H1 (cell line): Measurements from ENCODE around the gene PA2G4. TPM values are rescaled to one million over a fixed set of nuclear protein-coding genes. Genes with fewer than 3 reads are reported as not detected.

Source experiments
- CTCF ChIA-PET: fragments of 300-600 bp; sonication (Branson Sonifier 250); formaldehyde crosslinking; loops from one replicate; lab custom pipeline; 2021; ENCODE audit not compliant: partially characterized antibody; lab: Charles Lee
- POLR2A ChIA-PET: fragments of 300-600 bp; sonication (Branson Sonifier 250); formaldehyde crosslinking; loops from one replicate; lab custom pipeline; 2021; ENCODE audit warnings: inconsistent platforms; ENCODE audit not compliant: partially characterized antibody; lab: Charles Lee
- DNase-seq, 2 experiments: peaks; one replicate each; pipeline versions ENCODE4 v3.0.0 to v3.0.0-alpha.2; 2010 to 2022; ENCODE audit warnings: low spot score in 2 of 2, low read depth in 1 of 2, mixed read lengths in 1 of 2
- FAIRE-seq: peaks from 2 replicates; lab custom pipeline; 2011; peaks lifted over from hg19 to GRCh38; lab: Jason Lieb, UNC
- H2AFZ ChIP-seq: 2 replicates; pipeline ENCODE4 v1.8.1; 2012; ENCODE audit warnings: low read length, inconsistent platforms
- H2AK5ac ChIP-seq: 2 replicates; pipeline ENCODE4 v1.6.1; 2013; ENCODE audit warnings: low read depth, low read length
- H2BK120ac ChIP-seq: replicated peaks from 2 replicates; pipeline ENCODE3; 2013; ENCODE audit warnings: low read depth, low read length, inconsistent platforms
- H2BK12ac ChIP-seq: 2 replicates; pipeline ENCODE4 v1.6.1; 2013; ENCODE audit warnings: low read depth, low read length
- H2BK15ac ChIP-seq: 2 replicates; pipeline ENCODE4 v1.6.1; 2013; ENCODE audit warnings: low read length
- H2BK20ac ChIP-seq: 2 replicates; pipeline ENCODE4 v1.6.1; 2013; ENCODE audit warnings: low read length
- H2BK5ac ChIP-seq: 2 replicates; pipeline ENCODE4 v1.6.1; 2013; ENCODE audit warnings: low read depth, low read length
- H3K14ac ChIP-seq: 2 replicates; pipeline ENCODE4 v1.6.1; 2013; ENCODE audit warnings: inconsistent platforms; ENCODE audit not compliant: insufficient read length
- H3K18ac ChIP-seq: 2 replicates; pipeline ENCODE4 v1.6.1; 2013; ENCODE audit warnings: low read length; ENCODE audit errors: extremely low read depth
- H3K23ac ChIP-seq: 2 replicates; pipeline ENCODE4 v1.6.1; 2013; ENCODE audit warnings: inconsistent platforms; ENCODE audit not compliant: insufficient read length
- H3K23me2 ChIP-seq: 2 replicates; pipeline ENCODE4 v1.6.1; 2013; ENCODE audit warnings: low read depth, low read length
- H3K27ac ChIP-seq: 2 replicates; pipeline ENCODE4 v1.6.1; 2011; ENCODE audit warnings: low read depth, low read length, inconsistent platforms
- H3K27me3 ChIP-seq, 4 experiments: replicated peaks in 1 of 4; 1 replicate in 1 of 4; 2 replicates in 3 of 4; pipeline versions ENCODE4 v1.6.1 to v1.8.1; 2011 to 2013; ENCODE audit warnings: low read length in 3 of 4, mild to moderate bottlenecking in 3 of 4, inconsistent platforms in 2 of 4, mixed read lengths in 2 of 4, moderate library complexity in 1 of 4; ENCODE audit not compliant: control insufficient read depth in 3 of 4, insufficient read depth in 3 of 4; ENCODE audit errors: extremely low read depth in 1 of 4
- H3K36me3 ChIP-seq, 4 experiments: 2 replicates each; pipeline versions ENCODE4 v1.6.1 to v1.8.1; 2011 to 2013; ENCODE audit warnings: mild to moderate bottlenecking in 4 of 4, low read length in 3 of 4, moderate library complexity in 2 of 4, control low read depth in 1 of 4, inconsistent platforms in 1 of 4; ENCODE audit not compliant: insufficient read depth in 4 of 4, control insufficient read depth in 2 of 4
- H3K4ac ChIP-seq: replicated peaks from 2 replicates; pipeline ENCODE3; 2013; ENCODE audit warnings: low read length, low read depth, mixed read lengths, inconsistent platforms; ENCODE audit not compliant: insufficient read length
- H3K4me1 ChIP-seq, 4 experiments: replicated peaks in 1 of 4; 1 replicate in 1 of 4; 2 replicates in 3 of 4; pipeline versions ENCODE4 v1.6.1 to v1.8.1; 2011 to 2013; ENCODE audit warnings: low read length in 3 of 4, inconsistent platforms in 2 of 4, mixed read lengths in 1 of 4; ENCODE audit not compliant: insufficient read depth in 4 of 4, control insufficient read depth in 3 of 4
- H3K4me2 ChIP-seq, 2 experiments: 2 replicates each; pipeline versions ENCODE4 v1.6.1 to v1.8.1; 2011 to 2013; ENCODE audit warnings: low read depth in 2 of 2, low read length in 2 of 2, control low read depth in 1 of 2, inconsistent platforms in 1 of 2, mild to moderate bottlenecking in 1 of 2; ENCODE audit not compliant: insufficient read depth in 1 of 2
- H3K4me3 ChIP-seq, 4 experiments: fragments of 200-600, 300-600 bp in 1 of 4; sonication (generic), shearing (Covaris generic), sonication (Bioruptor Twin) in 1 of 4; 2 replicates each; pipeline versions ENCODE4 v1.5.1 to v1.8.1; 2011 to 2016; ENCODE audit warnings: low read length in 4 of 4, low read depth in 3 of 4, control low read depth in 2 of 4, inconsistent platforms in 2 of 4, mild to moderate bottlenecking in 2 of 4, mixed read lengths in 1 of 4, moderate library complexity in 1 of 4; ENCODE audit not compliant: insufficient read depth in 2 of 4; ENCODE audit errors: extremely low read depth in 1 of 4
- H3K56ac ChIP-seq: replicated peaks from 2 replicates; pipeline ENCODE3; 2013; ENCODE audit warnings: low read depth, mild to moderate bottlenecking, mixed read lengths, low read length, inconsistent platforms; ENCODE audit not compliant: insufficient read length
- H3K79me1 ChIP-seq: 2 replicates; pipeline ENCODE4 v1.6.1; 2013; ENCODE audit warnings: low read depth, low read length, control low read depth
- H3K79me2 ChIP-seq, 2 experiments: 2 replicates each; pipeline versions ENCODE4 v1.6.1 to v1.8.1; 2012 to 2013; ENCODE audit warnings: low read length in 2 of 2, mild to moderate bottlenecking in 2 of 2, inconsistent platforms in 1 of 2; ENCODE audit not compliant: insufficient read depth in 2 of 2, control insufficient read depth in 1 of 2
- H3K9ac ChIP-seq, 4 experiments: replicated peaks in 1 of 4; 1 replicate in 1 of 4; 2 replicates in 3 of 4; pipeline versions ENCODE4 v1.6.1 to v1.8.1; 2011 to 2013; ENCODE audit warnings: low read depth in 3 of 4, low read length in 3 of 4, control low read depth in 2 of 4, mild to moderate bottlenecking in 2 of 4, moderate library complexity in 2 of 4, inconsistent platforms in 1 of 4; ENCODE audit errors: extremely low read depth in 1 of 4
- H3K9me3 ChIP-seq, 2 experiments: 2 replicates each; pipeline versions ENCODE4 v1.6.1 to v1.8.1; 2012 to 2013; ENCODE audit warnings: mild to moderate bottlenecking in 2 of 2, moderate library complexity in 2 of 2, control low read depth in 1 of 2, inconsistent platforms in 1 of 2, low read depth in 1 of 2, low read length in 1 of 2, mixed read lengths in 1 of 2; ENCODE audit not compliant: insufficient read depth in 2 of 2
- H4K20me1 ChIP-seq, 2 experiments: replicated peaks in 1 of 2; 2 replicates each; pipeline versions ENCODE3 to v1.8.1; 2011 to 2013; ENCODE audit warnings: inconsistent platforms in 2 of 2, low read length in 2 of 2, mild to moderate bottlenecking in 1 of 2; ENCODE audit not compliant: insufficient read depth in 2 of 2, control insufficient read depth in 1 of 2
- H4K5ac ChIP-seq: 2 replicates; pipeline ENCODE4 v1.6.1; 2013; ENCODE audit warnings: low read length, low read depth, mixed read lengths, inconsistent platforms; ENCODE audit not compliant: insufficient read length
- H4K8ac ChIP-seq: 2 replicates; pipeline ENCODE4 v1.8.0; 2013; ENCODE audit warnings: mild to moderate bottlenecking, moderate library complexity, low read length, inconsistent platforms; ENCODE audit not compliant: insufficient read depth; ENCODE audit errors: extremely low read depth
- H4K91ac ChIP-seq: replicated peaks from 2 replicates; pipeline ENCODE3; 2013; ENCODE audit warnings: low read length, mixed read lengths, inconsistent platforms; ENCODE audit not compliant: insufficient read length
- ASH2L ChIP-seq: fragments of 200-600, 300-600 bp; sonication (generic); IDR thresholded peaks from one replicate; pipeline ENCODE4 v1.7.1; 2017; ENCODE audit warnings: low read length
- E2F6 ChIP-seq: IDR thresholded peaks from 2 replicates; pipeline ENCODE4 v1.6.1; 2012; ENCODE audit warnings: inconsistent platforms
- HDAC2 ChIP-seq, 2 experiments: fragments of 300-600 bp in 1 of 2; sonication (generic) in 1 of 2; IDR thresholded peaks; 2 replicates each; pipeline ENCODE4 v1.6.1; 2011 to 2012; ENCODE audit warnings: low read depth in 2 of 2, low read length in 2 of 2, mild to moderate bottlenecking in 2 of 2, moderate library complexity in 2 of 2, borderline replicate concordance in 1 of 2, inconsistent platforms in 1 of 2
- JUND ChIP-seq: IDR thresholded peaks from 2 replicates; pipeline ENCODE4 v1.6.1; 2011; ENCODE audit warnings: mild to moderate bottlenecking, improper control_type of control experiment, low read length
- KDM5A ChIP-seq: fragments of 200-600 bp; IDR thresholded peaks from 2 replicates; pipeline ENCODE4 v1.7.1; 2012; ENCODE audit warnings: mild to moderate bottlenecking, low read length, inconsistent platforms, mixed read lengths
- POLR2AphosphoS5 ChIP-seq: IDR thresholded peaks from 2 replicates; pipeline ENCODE4 v1.6.1; 2011; ENCODE audit warnings: low read depth, low read length
- WGBS, 2 experiments: shearing (Covaris generic) in 1 of 2; methylation state at CpG; one replicate each; pipeline versions ENCODE4 v1.1.6 to v1.1.7; 2013 to 2015; ENCODE audit warnings: low lambda C conversion rate in 2 of 2, mixed read lengths in 2 of 2, inconsistent platforms in 1 of 2, low coverage in 1 of 2, missing lambda C conversion rate in 1 of 2; ENCODE audit not compliant: insufficient replicate concordance in 2 of 2, insufficient coverage in 1 of 2, insufficient read length in 1 of 2; ENCODE audit errors: extremely low coverage in 1 of 2, missing lambda C conversion rate in 1 of 2; 5-methylcytosine and 5-hydroxymethylcytosine counted together
- polyA plus RNA-seq, 7 experiments: library from polyadenylated mRNA; depleted of rRNA in 3 of 7; stranded (reverse) in 5 of 7; unstranded in 2 of 7; fragments of >200 nt in 5 of 7; fragments of 200-250 nt in 2 of 7; gene quantifications; 1 replicate in 5 of 7; 2 replicates in 1 of 7; 4 replicates in 1 of 7; pipeline versions ENCODE4 v1.2.1 to v1.2.3, GENCODE V29; 2011 to 2013; ENCODE audit warnings: missing spikeins in 2 of 7, mixed read lengths in 2 of 7
- total RNA-seq: library from RNA; stranded (reverse); fragmentation: NEBNext Ultra II Directional; extraction: Animal tissue kit (Norgen Biotek cat#: 25700); gene quantifications from 2 replicates; pipeline ENCODE4 v1.2.1, GENCODE V29; 2021

PA2G4 gene
- total and polyA plus RNA-seq, 2 of the 8 experiments (the other 6 are each of a cell fraction or from before 2014, with no cell fraction given), result 159 to 242 TPM

- no peak overlapping the region for H2BK5ac ChIP-seq
- no peak overlapping the region for H3K23ac ChIP-seq
- H4K5ac ChIP-seq, result no peak overlapping the region
- FAIRE-seq, result no peak
- no peak overlapping the region for H4K91ac ChIP-seq
- no peak overlapping the region for H2AK5ac ChIP-seq
- no peak overlapping the region for H3K27ac ChIP-seq
- CTCF ChIA-PET, result no interaction called here
- no peaks in the 10 kb centered on the region for H3K23me2 ChIP-seq
- no peak for DNase-seq
- no peak overlapping the region for H2BK12ac ChIP-seq
- H3K4ac ChIP-seq, result no peak overlapping the region
- peaks cover 20 to 55% (median 40%) of the 10 kb centered on the region in 4 experiments for H3K36me3 ChIP-seq
- no peak overlapping the region for H2BK120ac ChIP-seq
- POLR2A ChIA-PET, result interaction anchor here (3.3 to 8.9 kb wide), 3 partner anchors 16 to 42 kb away, joined by 20 to 112 read pairs (median 29); partner anchors contain the start of genes PA2G4, RPL41 and ZC3H10
- H2BK20ac ChIP-seq, result no peak overlapping the region
- H4K8ac ChIP-seq, result no peak overlapping the region
- H2BK15ac ChIP-seq, result no peak overlapping the region
- no peak overlapping the region for H3K14ac ChIP-seq
- H3K79me1 ChIP-seq, result peaks cover 2% of the 10 kb centered on the region; the same call in 1 of the 2 replicates
- no peak overlapping the region for H3K9ac ChIP-seq
- 93% methylated on average over 6 of the region's 6 CpGs; no CpG with 5 or more reads in 1 of the 2 experiments for WGBS, 2 experiments
- H2AFZ ChIP-seq, result no peak overlapping the region
- no peak overlapping the region for H3K4me2 ChIP-seq
- H4K20me1 ChIP-seq, result peaks cover 2 to 4% of the 10 kb centered on the region in 2 experiments
- no peaks in the 10 kb centered on the region for H3K27me3 ChIP-seq
- no peak overlapping the region for H3K56ac ChIP-seq
- H3K18ac ChIP-seq, result no peak overlapping the region
- no peaks in the 10 kb centered on the region; a peak in 2 of 7 replicates for H3K4me1 ChIP-seq
- no peak overlapping the region for H3K4me3 ChIP-seq
- no peak for TF ChIP-seq KDM5A
- TF ChIP-seq E2F6, result no peak
- TF ChIP-seq HDAC2 (IDR thresholded peaks at IDR 0.05; ENCODE audit: borderline replicate concordance in 1 of 2, low read depth in 2 of 2, low read length in 2 of 2), result no peak
- no peak for TF ChIP-seq POLR2AphosphoS5
- no peak for TF ChIP-seq ASH2L
- no peak for TF ChIP-seq JUND
- H3K9me3 ChIP-seq, result no peaks in the 10 kb centered on the region
- H3K79me2 ChIP-seq, result peaks cover 0 to 12% of the 10 kb centered on the region in 2 experiments; a peak in 2 of 4 replicates
Observed at GRCh38 chr12:56087220-56087619, 17.1 kb upstream of the PA2G4 start.
